ENCODE measurements around the gene POU2AF3. TPM values are rescaled to one million over a fixed set of nuclear protein-coding genes. Genes with fewer than 3 reads are reported as not detected.

The POU2AF3 gene
- polyA plus RNA-seq, 1 of the 3 experiments (the other 2 are of a cell fraction): 0.07 TPM

- no peaks in the 10 kb centered on the region for H3K9me2 ChIP-seq
- no peak overlapping the region for H3K9ac ChIP-seq
- H3K4me3 ChIP-seq (ENCODE audit: low read depth in 2 of 2, low read length in 1 of 2): no peak overlapping the region
- 53% methylated on average over 8 of the region's 8 CpGs for WGBS (ENCODE audit: low lambda C conversion rate)
- H3K4me2 ChIP-seq: no peak overlapping the region
- POLR2A ChIA-PET: no interaction called here
- no peak for DNase-seq
- H3K27ac ChIP-seq (ENCODE audit: low read depth in 2 of 2, low read length in 1 of 2): no peak overlapping the region
- H3K27me3 ChIP-seq (ENCODE audit: insufficient read depth): no peaks in the 10 kb centered on the region
- H3K79me2 ChIP-seq (ENCODE audit: insufficient read depth): no peaks in the 10 kb centered on the region
- CTCF ChIA-PET: no interaction called here
- no peaks in the 10 kb centered on the region for H3K36me3 ChIP-seq (replicated peaks in 1 of 2; ENCODE audit: control insufficient read depth in 1 of 2, insufficient read depth in 2 of 2, low read length in 1 of 2)
- no peaks in the 10 kb centered on the region for H3F3A ChIP-seq (replicated peaks; ENCODE audit: insufficient read depth)
- no peak overlapping the region for H2AFZ ChIP-seq (ENCODE audit: low read depth)
- no peaks in the 10 kb centered on the region; the same call in 1 of the 2 replicates for H3K9me3 ChIP-seq
- no peaks in the 10 kb centered on the region for H4K20me1 ChIP-seq (ENCODE audit: insufficient read depth)
- H3K4me1 ChIP-seq (ENCODE audit: control insufficient read depth in 1 of 2, insufficient read depth in 2 of 2, low read depth in 1 of 2, low read length in 1 of 2): no peaks in the 10 kb centered on the region
- no peak for TF ChIP-seq POLR2AphosphoS5 (IDR thresholded peaks at IDR 0.05; ENCODE audit: low read depth, low read length)
- TF ChIP-seq EZH2phosphoT487 (IDR thresholded peaks at IDR 0.05; ENCODE audit: borderline replicate concordance, low read depth): no peak
- no peak for TF ChIP-seq FOSL2 (IDR thresholded peaks at IDR 0.05; ENCODE audit: borderline replicate concordance, low read depth)
- TF ChIP-seq GATA2 (CRISPR knock-in tag; IDR thresholded peaks at IDR 0.05): no peak
- TF ChIP-seq REST (IDR thresholded peaks at IDR 0.05; ENCODE audit: low read depth, low read length): no peak
These were observed 54.8 kb downstream of the POU2AF3 start for GRCh38 chr11:111352935-111353710.

DNA sequence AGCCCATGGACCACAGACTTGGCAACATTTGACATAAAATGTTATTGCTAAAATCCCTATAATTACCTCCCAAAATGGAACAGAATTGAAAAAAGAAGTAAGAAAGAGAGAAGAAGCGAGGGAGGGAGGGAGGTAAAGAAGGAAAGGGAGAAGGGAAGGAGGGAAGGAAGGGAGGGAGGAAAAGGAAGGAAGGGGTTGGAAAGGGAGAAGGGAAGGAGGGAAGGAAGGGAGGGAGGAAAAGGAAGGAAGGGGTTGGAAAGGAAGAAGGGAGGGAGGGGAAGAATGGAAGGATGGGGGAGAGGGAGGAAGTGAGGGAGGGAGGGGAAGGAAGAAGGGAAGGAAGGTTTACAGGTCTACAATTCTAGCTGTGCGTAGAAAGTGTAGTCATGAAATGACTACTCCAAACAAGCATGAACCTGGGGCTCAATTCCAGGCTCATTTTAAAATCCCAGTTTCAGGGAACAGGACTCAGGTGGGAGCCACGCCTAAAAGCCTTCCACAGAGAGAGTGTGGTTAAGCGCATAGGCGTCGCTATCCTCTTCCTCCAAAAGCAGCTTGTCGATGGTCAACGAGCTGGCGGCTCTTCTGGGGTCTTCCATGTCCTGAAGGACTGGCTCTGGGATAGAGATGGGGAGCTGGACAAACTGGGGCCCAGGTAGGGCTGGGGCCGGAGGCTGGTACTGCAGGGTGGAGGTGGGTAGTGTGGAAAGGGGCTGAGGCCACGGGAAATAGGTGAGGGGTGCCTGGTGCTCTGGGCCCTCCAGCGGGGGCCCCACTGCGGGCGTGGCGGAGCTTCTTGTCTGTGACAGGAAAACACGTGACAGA, 55.6 kb downstream of the POU2AF3 start:
- no peak overlapping the region for H3K27ac ChIP-seq (ENCODE audit: low read depth in 2 of 2, low read length in 1 of 2)
- H3K4me1 ChIP-seq (ENCODE audit: control insufficient read depth in 1 of 2, insufficient read depth in 2 of 2, low read depth in 1 of 2, low read length in 1 of 2): no peaks in the 10 kb centered on the region
- no peak overlapping the region for H3K4me2 ChIP-seq
- DNase-seq: no peak
- H3F3A ChIP-seq (replicated peaks; ENCODE audit: insufficient read depth): no peaks in the 10 kb centered on the region
- TF ChIP-seq EP300 (IDR thresholded peaks at IDR 0.05; ENCODE audit: borderline replicate concordance in 1 of 2, low read depth in 1 of 2, low read length in 1 of 2) (no peak), ELF1 (IDR thresholded peaks at IDR 0.05) (no peak), RCOR1 (IDR thresholded peaks at IDR 0.05; ENCODE audit: low read length) (no peak), REST (IDR thresholded peaks at IDR 0.05; ENCODE audit: low read depth, low read length) (no peak), MEF2A (IDR thresholded peaks at IDR 0.05; ENCODE audit: borderline replicate concordance, low read depth) (no peak), MXI1 (IDR thresholded peaks at IDR 0.05; ENCODE audit: low read depth, low read length) (no peak), POLR2AphosphoS5 (IDR thresholded peaks at IDR 0.05; ENCODE audit: low read depth, low read length) (no peak)
- TF ChIP-seq, protein P1, sequence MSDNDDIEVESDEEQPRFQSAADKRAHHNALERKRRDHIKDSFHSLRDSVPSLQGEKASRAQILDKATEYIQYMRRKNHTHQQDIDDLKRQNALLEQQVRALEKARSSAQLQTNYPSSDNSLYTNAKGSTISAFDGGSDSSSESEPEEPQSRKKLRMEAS (IDR thresholded peaks at IDR 0.05; ENCODE audit: low read depth): no peak
- H3K9me3 ChIP-seq: no peaks in the 10 kb centered on the region
- 68% methylated on average over 12 of the region's 16 CpGs for WGBS (ENCODE audit: low lambda C conversion rate)
- no peaks in the 10 kb centered on the region for H4K20me1 ChIP-seq (ENCODE audit: insufficient read depth)
- no peaks in the 10 kb centered on the region for H3K36me3 ChIP-seq (replicated peaks in 1 of 2; ENCODE audit: control insufficient read depth in 1 of 2, insufficient read depth in 2 of 2, low read length in 1 of 2)
- H3K79me2 ChIP-seq (ENCODE audit: insufficient read depth): no peaks in the 10 kb centered on the region
- ChIA-PET POLR2A (no interaction called here), CTCF (interaction anchor here (0.5 to 2.0 kb wide), 3 partner anchors 11 to 75 kb away, joined by 3 to 8 read pairs (median 3); no protein-coding TSS in a partner anchor)
- H3K9me2 ChIP-seq: no peaks in the 10 kb centered on the region
- H3K4me3 ChIP-seq (ENCODE audit: low read depth in 2 of 2, low read length in 1 of 2): no peak overlapping the region
- no peak overlapping the region for H3K9ac ChIP-seq
- H2AFZ ChIP-seq (ENCODE audit: low read depth): no peak overlapping the region
- H3K27me3 ChIP-seq (ENCODE audit: insufficient read depth): no peaks in the 10 kb centered on the region

All from SK-N-SH (cell line).